Erythroblast (primary cell): ENCODE results near the gene KCNQ2.

Source experiments
- GATA1 ChIP-seq: IDR thresholded peaks from 2 replicates; pipeline ENCODE4 v1.6.1; 2011; ENCODE audit warnings: low read depth, mild to moderate bottlenecking, control low read depth, low read length, moderate library complexity
- POLR2A ChIP-seq: IDR thresholded peaks from 2 replicates; pipeline ENCODE4 v1.6.1; 2011; ENCODE audit warnings: mild to moderate bottlenecking, low read length

- TF ChIP-seq POLR2A (no peak), GATA1 (no peak)
These were observed 93.2 kb downstream of the KCNQ2 start for GRCh38 chr20:63379296-63379695.
